GM21786 (cell line): ENCODE data around the gene SLC2A1.

Source experiments
- ATAC-seq: cut with Tn5 transposase; IDR thresholded peaks from one replicate; pipeline ENCODE4 v1.9.1; 2021; ENCODE audit not compliant: unreplicated experiment

SLC2A1 gene

GRCh38 chr1:42958488-42959319 is at the start of gene SLC2A1:
Gene SLC2A1, minus strand, starts transcription at chr1:42958868. Its CDS starts 217 bp downstream, at chr1:42958651.
- peak; percentile 74 for ATAC-seq

- ATAC-seq, result no peak
Observed at GRCh38 chr1:43007377-43008114, 48.9 kb upstream of the SLC2A1 start.

GRCh38 chr1:43005460-43006361 is 47.0 kb upstream of the SLC2A1 start:
- ATAC-seq, result no peak

DNA sequence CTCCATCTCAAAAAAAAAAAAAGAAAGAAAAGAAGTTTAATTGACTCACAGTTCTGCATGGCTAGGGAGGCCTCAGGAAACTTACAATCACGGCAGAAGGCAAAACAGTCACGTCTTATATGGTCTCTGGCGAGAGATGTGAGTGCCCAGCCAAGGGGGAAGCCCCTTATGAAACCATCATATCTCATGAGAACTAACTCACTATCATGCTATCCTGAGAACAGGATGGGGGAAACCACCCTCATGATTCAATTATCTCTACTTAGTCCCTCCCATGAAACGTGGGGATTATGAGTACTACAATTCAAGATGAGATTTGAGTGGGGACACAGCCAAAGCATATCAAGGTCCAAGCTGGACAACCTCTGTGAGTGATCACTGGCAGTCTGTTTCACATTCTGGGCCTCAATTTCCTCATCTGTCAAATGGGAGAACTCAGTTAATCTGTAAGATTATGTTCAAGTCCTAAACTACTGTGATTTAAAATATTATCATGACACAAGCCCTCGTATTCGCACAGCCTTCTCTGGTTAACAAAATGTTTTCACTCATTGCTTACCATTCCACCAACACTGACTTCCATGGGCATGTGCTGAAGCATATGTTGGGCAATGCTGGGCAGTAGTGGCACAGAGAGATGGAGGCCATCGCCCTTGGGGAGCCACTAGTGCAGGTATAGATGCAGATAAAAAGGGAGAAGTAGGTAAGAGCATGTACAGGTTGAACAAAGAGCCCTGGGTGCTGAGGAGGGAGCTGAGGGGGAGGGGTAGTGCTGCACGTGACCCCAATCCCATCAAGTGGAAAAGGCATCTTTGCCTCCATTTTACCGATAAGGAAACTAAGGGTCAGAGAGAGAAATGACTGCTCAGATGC is 46.2 kb upstream of the SLC2A1 start:
- ATAC-seq, result no peak

DNA sequence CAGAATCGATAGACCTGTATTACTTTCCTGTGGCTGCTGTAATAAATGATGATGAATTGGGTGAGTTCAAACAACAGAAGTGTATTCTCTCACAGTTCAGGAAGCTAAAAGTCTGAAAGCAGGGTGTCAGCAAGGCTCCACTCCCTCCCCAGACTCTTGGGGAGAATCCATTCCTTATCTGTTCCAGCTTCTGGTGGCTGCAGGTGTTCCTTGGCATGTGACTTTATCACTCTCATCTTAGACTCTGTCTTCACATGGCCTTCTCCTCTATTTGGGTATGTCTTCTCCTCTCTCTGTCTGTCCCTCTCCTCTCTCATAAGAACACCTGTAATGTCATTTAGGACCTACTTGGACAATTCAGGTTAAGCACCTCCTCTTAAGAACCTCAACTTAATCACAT is 44.1 kb upstream of the SLC2A1 start:
- ATAC-seq, result no peak

DNA sequence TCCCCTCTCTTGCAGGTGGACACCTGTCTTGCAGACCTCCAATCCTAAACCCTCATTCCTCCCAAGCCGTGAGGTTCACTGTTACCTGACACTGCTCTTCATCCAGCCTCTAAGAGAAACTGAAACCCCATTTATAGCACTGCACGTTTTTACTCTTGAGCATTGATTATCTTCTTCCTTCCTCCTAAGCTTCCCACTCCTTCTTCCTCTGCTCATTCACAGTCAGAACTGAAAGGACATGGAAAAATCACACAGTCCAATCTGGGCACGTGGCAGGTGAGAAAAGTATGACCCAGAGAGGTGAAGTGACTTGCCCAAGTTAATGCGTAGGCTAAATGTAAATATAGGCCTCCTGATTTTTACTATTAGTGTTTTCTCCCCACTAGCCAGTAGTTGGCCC is 43.4 kb upstream of the SLC2A1 start:
- ATAC-seq, result no peak

DNA sequence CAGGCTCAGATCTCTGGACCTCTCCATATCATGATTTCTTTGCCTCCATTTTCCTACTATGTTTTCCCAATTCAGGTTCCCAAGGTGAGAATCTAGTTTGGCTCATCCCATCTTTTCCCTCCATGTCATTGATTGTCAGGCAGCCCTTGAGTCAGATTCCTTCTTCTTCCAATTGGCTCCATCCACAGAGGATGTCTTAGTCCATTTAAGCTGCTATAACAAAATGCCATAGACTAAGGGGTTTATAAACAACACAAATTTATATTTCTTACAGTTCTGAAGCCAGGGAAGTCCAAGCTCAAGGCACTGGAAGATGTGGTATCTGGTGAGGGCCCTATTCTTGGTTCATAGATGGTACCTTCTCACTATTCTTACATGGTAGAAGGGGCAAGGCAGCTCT is 42.8 kb upstream of the SLC2A1 start:
- ATAC-seq, result no peak

GRCh38 chr1:43000271-43000670 is 41.6 kb upstream of the SLC2A1 start:
- no peak for ATAC-seq

- no peak for ATAC-seq
Observed at GRCh38 chr1:42999308-42999707, 40.6 kb upstream of the SLC2A1 start.

GRCh38 chr1:42998386-42998785 is 39.7 kb upstream of the SLC2A1 start:
- ATAC-seq, result no peak

DNA sequence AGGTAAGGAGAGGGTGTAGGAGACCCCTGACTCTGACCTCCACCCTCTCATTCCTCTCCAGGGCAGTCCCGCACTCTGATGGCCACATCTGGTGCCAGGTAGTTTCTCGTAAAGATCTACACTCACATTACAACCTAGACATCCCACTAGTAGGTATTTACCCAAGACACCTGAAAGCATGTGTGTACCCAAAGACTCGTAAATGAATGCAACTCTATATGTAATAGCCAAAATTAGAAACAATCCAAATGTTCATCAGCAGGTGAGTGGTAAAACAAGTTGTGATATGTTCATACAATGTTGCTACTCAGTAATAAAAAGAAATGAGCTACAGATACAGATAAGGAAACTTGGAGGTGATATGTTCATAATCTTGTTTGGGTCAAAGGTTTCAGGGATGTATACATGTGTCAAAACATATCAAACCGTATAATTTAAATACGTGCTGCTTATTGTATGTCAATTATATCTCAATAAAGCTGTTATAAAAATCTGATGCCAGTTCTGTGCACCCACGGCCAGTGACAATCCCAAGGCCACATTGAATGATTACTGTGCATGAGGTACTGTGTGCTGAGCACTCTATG is 37.8 kb upstream of the SLC2A1 start:
- ATAC-seq, result no peak

DNA sequence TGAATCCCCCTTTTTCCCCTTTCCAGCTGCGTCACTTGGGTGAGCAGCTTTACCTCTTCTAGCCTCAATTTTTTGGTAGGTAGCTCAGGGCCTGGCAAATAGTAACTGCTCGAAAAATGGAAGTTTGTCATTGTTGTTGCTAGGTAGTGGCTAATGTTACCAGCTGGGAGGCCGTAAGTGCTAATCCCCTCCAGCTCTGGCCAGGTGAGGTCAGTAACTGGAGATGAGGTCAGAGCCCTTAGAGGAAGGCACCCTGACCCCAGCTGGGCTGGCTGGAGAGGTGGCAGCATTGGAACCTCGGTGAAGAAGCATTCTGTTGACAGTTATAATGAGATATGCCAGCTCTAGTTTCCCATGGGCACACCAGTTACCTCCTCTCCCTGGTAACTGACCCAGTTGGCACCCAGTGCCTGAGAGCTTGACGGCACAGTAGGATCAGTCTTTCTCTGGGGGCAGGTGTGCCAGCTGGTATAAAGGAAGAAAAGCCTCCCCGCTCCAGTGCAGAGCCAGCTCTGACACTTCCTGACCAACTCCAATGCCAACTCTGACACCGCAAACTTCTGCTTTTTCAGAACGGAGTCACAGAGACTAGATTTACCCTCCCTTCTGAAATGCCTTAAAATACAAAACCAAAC is 35.0 kb upstream of the SLC2A1 start:
- no peak for ATAC-seq

DNA sequence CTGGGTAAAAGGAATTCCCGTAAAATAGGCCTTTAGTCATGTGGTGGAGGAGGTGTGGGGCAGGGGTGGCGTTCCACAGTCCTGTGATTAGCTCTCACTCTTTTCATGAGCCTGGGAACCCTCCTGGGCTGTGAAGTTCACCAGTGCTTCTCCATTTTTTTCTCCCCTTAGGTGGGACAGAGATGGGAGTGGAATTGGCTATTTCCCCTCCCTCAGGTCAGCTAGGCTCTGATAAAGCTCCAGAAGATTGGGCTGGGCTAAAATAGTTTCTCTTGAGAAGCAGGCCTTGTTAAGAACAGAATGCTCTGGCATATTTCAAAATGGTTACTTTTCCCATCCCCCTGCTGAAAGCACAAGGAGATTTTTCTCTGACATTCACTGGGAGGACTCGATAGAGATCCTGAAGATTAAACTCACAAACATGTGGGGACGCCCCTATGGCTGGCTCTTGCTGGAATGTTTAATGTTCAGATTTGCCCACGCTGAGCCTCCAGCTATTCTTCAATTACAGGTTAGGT is 33.4 kb upstream of the SLC2A1 start:
- no peak for ATAC-seq

DNA sequence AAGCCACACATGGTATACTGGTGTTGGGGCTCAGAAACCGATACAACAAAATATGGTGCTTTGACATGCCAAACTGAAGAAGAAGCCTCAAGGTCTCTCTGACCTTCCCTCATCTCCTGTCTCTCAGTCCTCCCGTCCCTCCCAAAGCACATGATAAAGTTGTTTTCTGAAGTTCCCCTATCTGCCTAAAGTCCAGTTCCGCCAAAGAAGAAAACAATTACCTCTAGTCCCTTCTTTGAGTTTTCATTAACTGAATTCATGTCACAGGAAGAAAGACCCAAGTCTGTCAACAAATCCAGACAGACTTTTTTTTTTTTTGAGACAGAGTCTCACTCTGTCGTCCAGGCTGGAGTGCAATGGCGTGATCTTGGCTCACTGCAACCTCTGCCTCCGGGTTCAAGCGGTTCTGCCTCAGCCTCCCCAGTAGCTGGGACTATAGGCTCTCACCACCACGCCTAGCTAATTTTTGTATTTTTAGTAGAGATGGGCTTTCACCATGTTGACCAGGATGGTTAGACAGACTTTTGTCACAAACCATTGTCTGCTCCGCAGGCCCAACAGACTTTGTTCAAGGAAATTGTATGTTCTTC is 32.2 kb upstream of the SLC2A1 start:
- ATAC-seq, result no peak

GRCh38 chr1:42983693-42984092 is 25.0 kb upstream of the SLC2A1 start:
- no peak for ATAC-seq

DNA sequence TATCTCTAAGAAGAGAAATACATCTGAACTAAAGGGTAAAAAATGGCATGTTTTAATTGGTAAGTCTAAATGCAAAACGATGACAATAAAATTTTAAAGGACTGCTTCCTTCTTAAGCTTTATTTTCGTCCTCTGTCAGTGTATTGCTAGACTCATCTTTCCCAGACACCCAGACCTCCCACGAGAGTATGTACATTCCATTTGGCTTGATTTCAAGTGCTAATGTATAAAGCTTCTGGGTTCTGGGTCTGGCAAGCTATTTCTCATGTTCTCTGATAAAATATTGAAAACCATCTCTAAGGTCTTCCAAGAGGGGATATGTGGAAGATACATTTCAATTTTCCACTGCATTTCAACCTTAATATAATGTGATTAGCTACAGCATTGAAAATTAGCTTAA is 24.6 kb upstream of the SLC2A1 start:
- no peak for ATAC-seq

- ATAC-seq, result no peak
Observed at GRCh38 chr1:42982641-42983040, 24.0 kb upstream of the SLC2A1 start.

DNA sequence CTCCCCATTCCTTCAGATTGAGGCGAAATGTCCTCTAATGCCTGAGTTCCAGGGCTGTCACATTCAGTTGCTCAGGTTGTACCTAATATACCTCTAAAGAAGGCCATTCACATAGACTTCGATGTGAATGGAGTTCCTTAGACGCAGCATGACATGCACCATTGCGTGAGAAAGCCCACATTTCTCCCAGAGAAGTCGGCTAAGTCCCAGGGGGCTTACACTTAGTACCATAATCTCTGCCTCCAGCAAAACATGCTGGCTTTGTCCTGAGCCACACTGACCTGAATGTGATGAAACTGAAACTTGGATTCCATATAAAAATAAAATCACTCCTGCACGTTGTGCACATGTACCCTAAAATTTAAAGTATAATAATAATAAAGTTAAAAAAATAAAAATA is 23.2 kb upstream of the SLC2A1 start:
- no peak for ATAC-seq

- ATAC-seq, result no peak
Observed at GRCh38 chr1:42981255-42981805, 22.7 kb upstream of the SLC2A1 start.
